GM23338 (cell line): Measurements from ENCODE around the gene CACNA1G. TPM values are rescaled to one million over a fixed set of nuclear protein-coding genes. Genes with fewer than 3 reads are reported as not detected.

Experiments
- ATAC-seq: fragments of 200-7000 bp; cut with Tn5 transposase; 3 replicates; pipeline ENCODE4 v1.9.1; 2020
- DNase-seq: peaks from one replicate; pipeline ENCODE4 v3.0.0-alpha.2; 2015; ENCODE audit warnings: low spot score
- H2AFZ ChIP-seq: fragments of 200-600 bp; sonication (generic); 2 replicates; pipeline ENCODE4 v1.8.0; 2016; ENCODE audit warnings: antibody characterized with exemption, mild to moderate bottlenecking, moderate library complexity
- H3F3A ChIP-seq: fragments of 200-600 bp; sonication (generic); replicated peaks from 2 replicates; pipeline ENCODE4 v1.8.0; 2017; ENCODE audit warnings: antibody characterized with exemption, mixed run types, low read depth
- H3K27ac ChIP-seq: fragments of 200-600 bp; sonication (generic); 2 replicates; pipeline ENCODE4 v1.6.1; 2016; ENCODE audit warnings: low read depth
- H3K27me3 ChIP-seq: fragments of 200-600 bp; sonication (generic); 2 replicates; pipeline ENCODE4 v1.8.0; 2016; ENCODE audit warnings: mild to moderate bottlenecking, mixed run types, moderate library complexity; ENCODE audit not compliant: insufficient read depth
- H3K36me3 ChIP-seq: fragments of 200-600 bp; sonication (generic); 2 replicates; pipeline ENCODE4 v1.8.0; 2016; ENCODE audit warnings: mild to moderate bottlenecking; ENCODE audit not compliant: insufficient read depth
- H3K4me1 ChIP-seq: fragments of 200-600 bp; sonication (generic); 2 replicates; pipeline ENCODE4 v1.8.0; 2016; ENCODE audit warnings: mild to moderate bottlenecking, moderate library complexity; ENCODE audit not compliant: insufficient read depth
- H3K4me2 ChIP-seq: fragments of 200-600 bp; sonication (generic); 2 replicates; pipeline ENCODE4 v1.7.1; 2017; ENCODE audit warnings: mixed run types
- H3K4me3 ChIP-seq: fragments of 200-600 bp; sonication (generic); 2 replicates; pipeline ENCODE4 v1.6.1; 2016; ENCODE audit warnings: mixed run types
- H3K79me2 ChIP-seq: fragments of 200-600 bp; sonication (generic); replicated peaks from 2 replicates; pipeline ENCODE4 v1.8.0; 2017; ENCODE audit warnings: mild to moderate bottlenecking; ENCODE audit not compliant: insufficient read depth
- H3K9me2 ChIP-seq: fragments of 200-600 bp; sonication (generic); 2 replicates; pipeline ENCODE4 v1.8.0; 2017; ENCODE audit not compliant: insufficient read depth
- H4K20me1 ChIP-seq: fragments of 200-600 bp; sonication (generic); replicated peaks from 2 replicates; pipeline ENCODE4 v1.8.0; 2017; ENCODE audit warnings: mild to moderate bottlenecking; ENCODE audit not compliant: insufficient read depth
- H3K27ac Mint-ChIP-seq: 2 replicates; pipeline ENCODE4 v1.8.0; 2020; ENCODE audit warnings: inconsistent platforms, mild to moderate bottlenecking, moderate library complexity, mixed read lengths
- H3K27me3 Mint-ChIP-seq: 3 replicates; pipeline ENCODE4 v1.8.0; 2022; ENCODE audit warnings: low read depth, mild to moderate bottlenecking, moderate library complexity, mixed read lengths, inconsistent platforms; ENCODE audit not compliant: insufficient read depth, poor library complexity
- H3K36me3 Mint-ChIP-seq: 3 replicates; pipeline ENCODE4 v1.8.0; 2021; ENCODE audit warnings: low read depth, mild to moderate bottlenecking, inconsistent platforms, moderate library complexity, mixed read lengths
- H3K4me1 Mint-ChIP-seq: 3 replicates; pipeline ENCODE4 v1.8.0; 2020; ENCODE audit warnings: mild to moderate bottlenecking, inconsistent platforms, mixed read lengths
- H3K4me3 Mint-ChIP-seq: 3 replicates; pipeline ENCODE4 v1.8.0; 2021; ENCODE audit warnings: moderate library complexity, mild to moderate bottlenecking, inconsistent platforms, mixed read lengths
- H3K9me3 Mint-ChIP-seq: 3 replicates; pipeline ENCODE4 v1.8.0; 2020; ENCODE audit warnings: moderate library complexity, mild to moderate bottlenecking, inconsistent platforms, mixed read lengths
- CREB1 ChIP-seq: fragments of 250-450 bp; sonication (Bioruptor Pico); IDR thresholded peaks from 2 replicates; pipeline ENCODE4 v1.5.0; 2020; ENCODE audit warnings: low read depth, mild to moderate bottlenecking, moderate library complexity
- NANOG ChIP-seq: IDR thresholded peaks from 2 replicates; pipeline ENCODE4 v1.6.1; 2016; ENCODE audit warnings: antibody characterized with exemption, borderline replicate concordance
- POLR2AphosphoS5 ChIP-seq: IDR thresholded peaks from 2 replicates; pipeline ENCODE4 v1.6.1; 2016; ENCODE audit warnings: antibody characterized with exemption, low read depth
- STAT1 ChIP-seq: IDR thresholded peaks from one replicate; pipeline ENCODE4 v1.6.1; 2016; ENCODE audit warnings: antibody characterized with exemption; ENCODE audit not compliant: unreplicated experiment
- polyA plus RNA-seq: library from polyadenylated mRNA; unstranded; fragments of >200 nt; fragmentation: Nextera tagmentation; extraction: Ambion mirVana; gene quantifications from 2 replicates; pipeline ENCODE4 v1.2.1, GENCODE V29; 2016
- total RNA-seq: library from RNA; depleted of rRNA; stranded (reverse); fragments of >200 nt; shearing (Covaris generic); gene quantifications from 2 replicates; pipeline ENCODE4 v1.2.3, GENCODE V29; 2014
- TF ChIP-seq, protein P1 (sequence below): IDR thresholded peaks from 2 replicates; pipeline ENCODE4 v1.6.1; 2016; ENCODE audit warnings: antibody characterized with exemption
- TF ChIP-seq, protein P2 (sequence below): fragments of 250-450 bp; sonication (Bioruptor Pico); IDR thresholded peaks from 2 replicates; pipeline ENCODE4 v1.5.0; 2020; ENCODE audit warnings: mild to moderate bottlenecking, moderate library complexity

CACNA1G gene
- total and polyA plus RNA-seq, 2 experiments from 2014 or later: 1.4 to 5.1 TPM

DNA sequence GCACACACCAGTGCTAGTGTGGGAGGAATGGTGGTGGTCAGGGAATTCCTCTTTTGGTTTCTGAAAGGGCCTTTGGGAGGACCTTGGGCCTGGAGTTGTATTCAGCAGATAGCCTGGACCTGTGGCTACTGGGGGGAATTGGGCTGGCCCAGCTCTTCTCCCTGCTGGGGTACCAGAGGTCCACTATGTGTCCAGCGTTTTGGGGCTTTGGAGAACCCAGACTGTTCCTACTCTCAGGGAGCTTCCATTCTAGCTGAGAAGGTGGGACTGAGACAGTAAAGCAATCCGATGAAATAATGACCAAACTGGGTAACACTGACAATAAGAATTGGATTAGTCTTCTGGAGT is 25.6 kb upstream of the CACNA1G start:
- no peaks in the 10 kb centered on the region; the same call in 2 of the 3 replicates for H3K9me3 Mint-ChIP-seq
- no peak for ATAC-seq
- H3K4me3 Mint-ChIP-seq: peak overlapping the region; percentile 48
- Histone ChIP-seq H3K27ac (no peak overlapping the region), H3K27me3 (peaks cover 28% of the 10 kb centered on the region), H2AFZ (no peak overlapping the region), H3K79me2 (no peaks in the 10 kb centered on the region), H3K4me3 (no peak overlapping the region), H3K4me2 (0 out of 2 replicates have a peak overlapping the region, but pooled peaks have one; percentile 96), H3F3A (0 out of 2 replicates have a peak, but pooled peaks cover 4% of the 10 kb centered on the region), H3K9me2 (peaks cover 1% of the 10 kb centered on the region; the same call in 1 of the 2 replicates), H3K36me3 (no peaks in the 10 kb centered on the region), H4K20me1 (no peaks in the 10 kb centered on the region), H3K4me1 (peaks cover 19% of the 10 kb centered on the region)
- peaks cover 8% of the 10 kb centered on the region; the same call in 2 of the 3 replicates for H3K36me3 Mint-ChIP-seq
- H3K27me3 Mint-ChIP-seq: peaks cover 30% of the 10 kb centered on the region
- DNase-seq: no peak
- TF ChIP-seq POLR2AphosphoS5 (no peak), STAT1 (no peak), NANOG (no peak), CREB1 (no peak)
- TF ChIP-seq, protein P1, sequence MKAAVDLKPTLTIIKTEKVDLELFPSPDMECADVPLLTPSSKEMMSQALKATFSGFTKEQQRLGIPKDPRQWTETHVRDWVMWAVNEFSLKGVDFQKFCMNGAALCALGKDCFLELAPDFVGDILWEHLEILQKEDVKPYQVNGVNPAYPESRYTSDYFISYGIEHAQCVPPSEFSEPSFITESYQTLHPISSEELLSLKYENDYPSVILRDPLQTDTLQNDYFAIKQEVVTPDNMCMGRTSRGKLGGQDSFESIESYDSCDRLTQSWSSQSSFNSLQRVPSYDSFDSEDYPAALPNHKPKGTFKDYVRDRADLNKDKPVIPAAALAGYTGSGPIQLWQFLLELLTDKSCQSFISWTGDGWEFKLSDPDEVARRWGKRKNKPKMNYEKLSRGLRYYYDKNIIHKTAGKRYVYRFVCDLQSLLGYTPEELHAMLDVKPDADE: no peak
- TF ChIP-seq, protein P2, sequence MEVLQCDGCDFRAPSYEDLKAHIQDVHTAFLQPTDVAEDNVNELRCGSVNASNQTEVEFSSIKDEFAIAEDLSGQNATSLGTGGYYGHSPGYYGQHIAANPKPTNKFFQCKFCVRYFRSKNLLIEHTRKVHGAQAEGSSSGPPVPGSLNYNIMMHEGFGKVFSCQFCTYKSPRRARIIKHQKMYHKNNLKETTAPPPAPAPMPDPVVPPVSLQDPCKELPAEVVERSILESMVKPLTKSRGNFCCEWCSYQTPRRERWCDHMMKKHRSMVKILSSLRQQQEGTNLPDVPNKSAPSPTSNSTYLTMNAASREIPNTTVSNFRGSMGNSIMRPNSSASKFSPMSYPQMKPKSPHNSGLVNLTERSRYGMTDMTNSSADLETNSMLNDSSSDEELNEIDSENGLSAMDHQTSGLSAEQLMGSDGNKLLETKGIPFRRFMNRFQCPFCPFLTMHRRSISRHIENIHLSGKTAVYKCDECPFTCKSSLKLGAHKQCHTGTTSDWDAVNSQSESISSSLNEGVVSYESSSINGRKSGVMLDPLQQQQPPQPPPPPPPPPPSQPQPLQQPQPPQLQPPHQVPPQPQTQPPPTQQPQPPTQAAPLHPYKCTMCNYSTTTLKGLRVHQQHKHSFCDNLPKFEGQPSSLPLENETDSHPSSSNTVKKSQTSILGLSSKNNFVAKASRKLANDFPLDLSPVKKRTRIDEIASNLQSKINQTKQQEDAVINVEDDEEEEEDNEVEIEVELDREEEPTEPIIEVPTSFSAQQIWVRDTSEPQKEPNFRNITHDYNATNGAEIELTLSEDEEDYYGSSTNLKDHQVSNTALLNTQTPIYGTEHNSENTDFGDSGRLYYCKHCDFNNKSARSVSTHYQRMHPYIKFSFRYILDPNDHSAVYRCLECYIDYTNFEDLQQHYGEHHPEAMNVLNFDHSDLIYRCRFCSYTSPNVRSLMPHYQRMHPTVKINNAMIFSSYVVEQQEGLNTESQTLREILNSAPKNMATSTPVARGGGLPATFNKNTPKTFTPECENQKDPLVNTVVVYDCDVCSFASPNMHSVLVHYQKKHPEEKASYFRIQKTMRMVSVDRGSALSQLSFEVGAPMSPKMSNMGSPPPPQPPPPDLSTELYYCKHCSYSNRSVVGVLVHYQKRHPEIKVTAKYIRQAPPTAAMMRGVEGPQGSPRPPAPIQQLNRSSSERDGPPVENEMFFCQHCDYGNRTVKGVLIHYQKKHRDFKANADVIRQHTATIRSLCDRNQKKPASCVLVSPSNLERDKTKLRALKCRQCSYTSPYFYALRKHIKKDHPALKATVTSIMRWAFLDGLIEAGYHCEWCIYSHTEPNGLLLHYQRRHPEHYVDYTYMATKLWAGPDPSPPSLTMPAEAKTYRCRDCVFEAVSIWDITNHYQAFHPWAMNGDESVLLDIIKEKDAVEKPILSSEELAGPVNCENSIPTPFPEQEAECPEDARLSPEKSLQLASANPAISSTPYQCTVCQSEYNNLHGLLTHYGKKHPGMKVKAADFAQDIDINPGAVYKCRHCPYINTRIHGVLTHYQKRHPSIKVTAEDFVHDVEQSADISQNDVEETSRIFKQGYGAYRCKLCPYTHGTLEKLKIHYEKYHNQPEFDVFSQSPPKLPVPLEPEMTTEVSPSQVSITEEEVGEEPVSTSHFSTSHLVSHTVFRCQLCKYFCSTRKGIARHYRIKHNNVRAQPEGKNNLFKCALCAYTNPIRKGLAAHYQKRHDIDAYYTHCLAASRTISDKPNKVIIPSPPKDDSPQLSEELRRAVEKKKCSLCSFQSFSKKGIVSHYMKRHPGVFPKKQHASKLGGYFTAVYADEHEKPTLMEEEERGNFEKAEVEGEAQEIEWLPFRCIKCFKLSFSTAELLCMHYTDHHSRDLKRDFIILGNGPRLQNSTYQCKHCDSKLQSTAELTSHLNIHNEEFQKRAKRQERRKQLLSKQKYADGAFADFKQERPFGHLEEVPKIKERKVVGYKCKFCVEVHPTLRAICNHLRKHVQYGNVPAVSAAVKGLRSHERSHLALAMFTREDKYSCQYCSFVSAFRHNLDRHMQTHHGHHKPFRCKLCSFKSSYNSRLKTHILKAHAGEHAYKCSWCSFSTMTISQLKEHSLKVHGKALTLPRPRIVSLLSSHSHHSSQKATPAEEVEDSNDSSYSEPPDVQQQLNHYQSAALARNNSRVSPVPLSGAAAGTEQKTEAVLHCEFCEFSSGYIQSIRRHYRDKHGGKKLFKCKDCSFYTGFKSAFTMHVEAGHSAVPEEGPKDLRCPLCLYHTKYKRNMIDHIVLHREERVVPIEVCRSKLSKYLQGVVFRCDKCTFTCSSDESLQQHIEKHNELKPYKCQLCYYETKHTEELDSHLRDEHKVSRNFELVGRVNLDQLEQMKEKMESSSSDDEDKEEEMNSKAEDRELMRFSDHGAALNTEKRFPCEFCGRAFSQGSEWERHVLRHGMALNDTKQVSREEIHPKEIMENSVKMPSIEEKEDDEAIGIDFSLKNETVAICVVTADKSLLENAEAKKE: no peak
- H3K4me1 Mint-ChIP-seq: peaks cover 33% of the 10 kb centered on the region
- H3K27ac Mint-ChIP-seq: no peak overlapping the region
